ENCODE results near the gene SYNE2.
"Not testable (repeated sequence)": the region's sequence is repeated elsewhere in the genome, so short reads cannot be mapped to it uniquely, and the experiment has no call there.

Gene SYNE2

DNA sequence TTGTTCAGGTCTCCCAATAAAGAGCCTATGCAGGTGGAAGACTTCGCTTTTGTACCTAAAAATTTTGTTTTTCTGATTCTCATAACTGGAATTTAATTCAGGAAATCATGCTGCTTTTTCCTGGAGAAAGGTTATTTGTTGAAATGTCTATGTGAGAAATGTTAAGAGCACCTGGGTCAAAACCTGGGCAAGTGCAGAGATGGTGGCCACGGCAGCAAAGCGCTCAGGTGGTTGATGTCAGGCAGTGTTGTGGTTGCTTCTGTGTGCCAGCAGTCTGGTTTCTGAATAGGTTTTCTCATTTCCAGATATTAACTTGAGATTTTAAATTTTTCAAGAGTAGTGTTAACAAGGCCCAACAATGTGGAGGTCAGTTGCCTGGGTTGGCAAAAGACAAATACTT is 345.2 kb downstream of the SYNE2 start:
- DNase-seq, result no peak

DNA sequence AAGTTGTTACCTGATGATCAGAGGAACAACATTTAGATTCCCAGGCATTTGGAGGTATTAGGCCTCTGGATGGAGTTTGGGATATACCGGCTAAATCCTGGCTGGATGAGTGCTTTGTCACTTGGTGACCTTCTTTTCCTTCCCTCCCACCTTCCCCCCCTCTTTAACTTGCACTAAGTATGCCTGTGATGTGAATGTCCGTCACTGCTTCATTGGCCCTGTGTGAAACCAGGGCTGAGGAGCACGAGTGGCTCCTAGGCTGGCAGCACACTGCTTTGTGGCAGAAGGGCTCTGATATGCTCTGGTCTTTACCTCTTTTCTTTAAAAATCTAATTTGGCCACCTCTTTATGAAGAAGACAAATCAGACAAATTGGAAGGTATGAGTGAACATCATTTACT is 345.7 kb downstream of the SYNE2 start:
- DNase-seq, result no peak

DNA sequence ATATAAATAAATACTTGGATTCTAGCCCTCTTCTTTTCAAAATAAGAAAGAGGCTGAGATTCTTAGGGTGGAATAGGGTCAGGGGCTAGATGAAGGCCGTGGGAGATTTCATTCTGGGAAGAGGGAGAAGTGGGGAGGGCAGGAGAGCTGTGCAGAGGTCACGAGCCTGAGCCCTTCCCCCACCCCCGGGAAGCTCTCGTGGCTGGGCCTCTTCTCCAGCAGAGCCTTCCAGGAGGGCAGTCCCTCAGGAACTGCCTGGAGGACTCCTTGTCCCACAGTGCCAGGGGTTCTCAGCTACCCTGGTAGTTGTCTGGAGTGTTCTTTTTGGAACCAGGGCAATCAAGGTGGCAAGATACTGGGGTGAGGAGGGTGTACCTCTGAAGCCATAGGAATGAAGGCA is 347.4 kb downstream of the SYNE2 start:
- DNase-seq, result no peak

DNA sequence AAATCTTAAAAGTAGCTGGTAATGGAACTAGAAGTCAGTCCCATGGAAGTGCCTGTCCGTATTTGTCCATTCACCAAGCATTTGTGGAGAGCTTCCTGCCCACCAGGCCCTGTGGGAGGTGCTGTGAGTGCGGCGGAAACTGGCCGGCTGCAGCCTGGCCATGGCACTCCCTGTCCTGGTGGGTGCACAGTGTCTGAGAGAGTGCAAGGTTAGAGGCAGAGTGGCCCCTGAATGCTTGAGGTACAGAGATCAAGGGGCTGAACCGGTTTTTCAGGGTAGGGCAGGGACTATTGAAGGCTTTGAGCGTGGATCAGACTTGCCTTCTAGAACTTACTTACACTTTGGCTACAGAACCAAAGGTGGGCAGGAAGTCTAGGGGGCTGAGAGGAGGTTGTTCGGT is 348.5 kb downstream of the SYNE2 start:
- DNase-seq, result no peak

DNA sequence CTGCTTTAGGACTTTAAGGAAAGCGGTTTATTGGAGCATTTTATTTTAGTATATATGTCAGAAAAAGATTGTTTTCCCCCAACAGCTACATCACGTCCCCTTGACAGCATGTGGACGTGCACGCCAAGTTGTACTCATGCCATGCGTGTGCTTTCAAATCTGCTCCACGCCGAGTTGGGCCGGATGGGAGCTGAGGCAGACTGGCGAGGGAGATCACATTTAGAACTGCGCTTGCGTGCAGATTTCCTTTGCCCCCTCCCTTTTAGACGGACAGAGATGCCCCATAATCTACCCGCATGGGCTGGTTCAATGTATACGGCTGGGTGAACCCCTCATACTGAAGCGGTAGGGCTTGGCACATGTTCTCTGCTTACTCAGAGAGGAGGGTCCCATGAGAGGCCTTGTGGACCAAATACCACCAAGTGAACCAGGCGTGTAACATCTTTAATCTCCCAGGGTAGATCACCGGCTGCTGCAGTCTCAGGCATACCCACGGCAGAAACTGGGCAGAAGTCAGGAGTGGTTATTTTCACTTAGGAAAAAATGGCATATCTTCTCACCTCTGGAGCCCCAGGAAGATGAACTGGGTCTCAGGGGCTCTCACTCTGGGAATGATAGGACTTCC is 349.2 kb downstream of the SYNE2 start:
- DNase-seq, result no peak

DNA sequence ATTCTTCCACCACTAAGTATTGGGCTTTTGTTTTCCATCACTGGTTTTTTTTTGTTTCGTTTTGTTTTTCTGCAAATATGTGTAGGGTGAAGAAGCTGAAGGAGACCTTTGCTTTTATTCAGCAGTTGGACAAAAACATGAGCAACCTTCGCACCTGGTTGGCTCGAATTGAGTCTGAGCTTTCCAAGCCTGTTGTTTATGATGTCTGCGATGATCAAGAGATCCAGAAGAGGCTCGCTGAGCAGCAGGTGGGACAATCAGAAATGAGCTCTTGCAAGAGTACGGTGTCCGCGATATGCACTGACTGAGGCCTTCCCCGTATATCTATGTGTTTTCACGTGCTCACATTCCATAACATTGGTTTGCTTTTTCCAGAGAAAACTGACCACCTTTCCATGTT is 349.9 kb downstream of the SYNE2 start:
- DNase-seq, result no peak

DNA sequence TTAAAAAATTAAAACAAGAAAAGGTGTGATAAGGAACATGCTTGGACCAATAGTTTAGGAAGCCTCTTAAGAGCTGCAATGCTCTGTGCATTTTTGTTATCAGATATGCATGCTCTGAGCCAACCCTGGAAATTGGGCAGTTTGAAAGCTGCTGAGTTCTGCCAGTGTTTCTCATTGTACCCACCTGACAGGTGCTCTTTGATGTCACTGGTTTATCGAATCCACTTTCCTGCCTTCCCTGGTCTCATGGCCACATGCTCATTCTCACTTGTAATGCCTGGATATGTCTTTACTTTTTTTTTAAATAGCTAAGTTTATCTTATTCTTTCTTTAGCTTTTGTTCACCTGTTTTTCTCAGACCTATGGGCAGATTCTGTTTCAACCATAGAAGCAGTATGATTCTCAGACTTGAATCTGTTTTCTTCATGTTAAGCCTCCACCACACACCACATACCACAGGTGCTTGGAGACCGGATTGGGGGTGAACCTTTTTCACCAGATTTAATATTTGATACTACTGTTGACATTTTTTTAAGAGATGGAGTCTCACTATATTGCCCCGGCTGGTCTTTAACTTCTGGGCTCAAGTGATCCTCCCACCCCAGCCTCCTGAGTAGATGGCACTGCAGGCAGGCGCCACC is 350.7 kb downstream of the SYNE2 start:
- DNase-seq, result no peak

DNA sequence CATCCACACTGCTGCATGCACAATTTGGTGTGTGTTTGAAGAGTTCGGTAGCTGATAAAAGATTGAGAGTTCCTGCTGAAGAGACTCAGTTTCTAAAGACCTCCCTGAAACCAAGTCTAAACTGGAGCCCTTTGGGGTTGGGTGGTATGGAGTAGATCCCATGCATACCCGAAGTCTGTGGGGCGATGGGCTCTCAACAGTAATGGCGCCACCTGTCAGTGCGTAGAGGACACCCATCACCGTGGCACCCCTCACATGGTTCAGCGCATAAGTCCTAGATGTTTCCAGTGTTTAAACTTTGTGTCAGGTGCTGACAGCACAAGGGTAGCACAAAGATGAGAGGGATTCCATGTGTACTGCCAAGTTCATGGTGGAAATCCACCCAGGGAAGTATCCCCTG is 355.5 kb downstream of the SYNE2 start:
- DNase-seq, result no peak

DNA sequence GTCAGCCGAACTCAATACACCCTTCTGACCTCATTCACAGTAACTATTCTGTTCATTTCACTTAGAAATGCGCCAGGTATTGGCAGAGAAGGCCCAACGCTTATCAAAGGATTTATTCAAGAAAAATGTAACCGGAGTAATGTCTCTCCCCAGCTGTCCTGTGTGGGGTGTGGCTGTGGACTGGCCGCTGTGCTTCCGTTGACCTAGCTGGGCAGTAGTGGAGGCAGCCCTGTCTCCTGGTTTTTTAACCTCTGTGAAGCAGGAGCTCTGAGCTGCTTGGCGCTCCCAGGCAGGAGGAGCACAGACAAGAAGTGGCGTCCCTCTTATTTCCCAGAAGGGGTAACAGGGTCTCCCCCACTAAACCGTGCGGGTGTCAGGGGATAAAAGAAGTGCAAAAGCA is 356.2 kb downstream of the SYNE2 start:
- no peak for DNase-seq

DNA sequence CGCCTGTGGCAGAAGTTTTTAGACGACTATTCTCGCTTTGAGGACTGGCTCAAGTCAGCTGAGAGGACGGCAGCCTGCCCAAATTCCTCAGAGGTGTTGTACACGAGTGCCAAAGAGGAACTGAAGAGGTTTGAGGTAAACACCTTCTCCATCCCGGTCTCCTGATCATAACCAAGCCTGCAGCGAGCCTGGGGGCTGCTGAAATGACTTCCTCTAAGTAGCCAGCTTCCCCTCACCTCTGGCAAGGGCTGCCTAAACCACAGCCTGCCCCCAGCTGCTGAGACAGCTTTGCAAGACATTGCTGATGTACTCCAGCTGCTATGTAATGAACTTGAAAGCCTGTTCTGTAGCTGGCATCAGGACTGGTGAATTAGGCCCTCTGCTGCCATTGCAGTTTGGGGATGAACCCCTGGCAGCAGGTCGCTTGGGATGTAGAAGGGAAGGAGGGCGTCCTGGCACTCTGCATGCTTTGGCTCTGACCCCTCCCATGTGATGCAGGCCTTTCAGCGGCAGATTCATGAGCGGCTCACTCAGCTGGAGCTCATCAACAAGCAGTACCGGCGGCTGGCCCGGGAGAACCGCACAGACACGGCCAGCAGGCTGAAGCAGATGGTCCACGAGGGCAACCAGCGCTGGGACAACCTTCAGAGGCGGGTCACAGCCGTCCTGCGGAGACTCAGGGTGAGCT is 356.8 kb downstream of the SYNE2 start:
- DNase-seq, result no peak

DNA sequence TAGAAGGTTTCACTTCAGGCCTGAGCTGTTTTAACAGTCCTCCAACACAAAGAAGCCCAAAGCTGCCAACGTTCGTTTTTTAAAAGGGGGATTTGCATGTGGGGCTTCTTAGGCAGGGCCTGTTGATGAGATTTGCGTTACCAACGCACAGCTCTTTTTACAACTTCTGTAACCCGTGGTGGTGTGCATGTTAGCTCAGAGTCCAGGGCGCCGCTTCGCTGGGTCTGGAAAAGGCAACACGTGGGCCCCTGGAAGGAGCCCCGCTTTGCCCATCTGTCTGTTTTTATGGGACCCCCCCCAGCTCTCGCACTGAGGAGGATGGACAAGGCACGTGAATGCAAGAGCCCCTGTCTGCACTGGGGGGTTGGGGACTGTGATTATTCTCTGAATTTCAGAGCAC is 357.4 kb downstream of the SYNE2 start:
- DNase-seq, result no peak

DNA sequence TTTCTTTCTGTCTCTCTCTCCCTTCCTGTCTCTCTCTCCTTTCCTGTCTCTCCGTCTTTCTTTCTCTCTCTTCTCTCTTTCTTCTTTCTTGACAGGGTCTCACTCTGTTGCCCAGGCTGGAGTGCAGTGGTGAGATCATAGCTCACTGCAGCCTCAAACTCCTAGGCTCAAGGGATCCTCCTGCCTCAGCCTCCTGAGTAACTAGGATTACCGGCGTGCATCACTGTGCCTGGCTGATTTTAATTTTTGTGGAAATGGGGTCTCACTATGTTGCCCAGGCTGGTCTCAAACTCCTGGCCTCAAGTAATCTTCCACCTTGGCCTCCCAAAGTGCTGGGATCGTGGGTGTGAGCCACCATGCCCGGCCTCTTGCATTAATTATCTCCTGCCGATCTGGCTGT is 358.1 kb downstream of the SYNE2 start:
- DNase-seq, result not testable (repeated sequence)

DNA sequence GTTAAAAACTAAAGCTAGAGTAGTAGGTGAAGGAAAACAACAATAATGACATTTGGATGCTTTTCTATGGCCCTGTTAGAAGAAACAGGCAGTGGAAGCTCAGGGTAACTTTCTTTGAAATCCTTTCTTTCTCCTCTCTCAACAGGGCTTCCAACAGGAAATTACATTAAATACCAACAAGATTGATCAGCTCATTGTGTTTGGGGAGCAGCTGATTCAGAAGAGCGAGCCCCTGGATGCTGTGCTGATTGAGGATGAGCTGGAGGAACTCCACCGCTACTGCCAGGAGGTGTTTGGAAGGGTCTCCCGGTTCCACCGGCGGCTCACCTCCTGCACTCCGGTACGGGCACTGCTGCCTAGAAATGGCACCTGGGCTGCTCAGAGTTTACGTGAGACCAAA is 359.9 kb downstream of the SYNE2 start:
- DNase-seq, result no peak

DNA sequence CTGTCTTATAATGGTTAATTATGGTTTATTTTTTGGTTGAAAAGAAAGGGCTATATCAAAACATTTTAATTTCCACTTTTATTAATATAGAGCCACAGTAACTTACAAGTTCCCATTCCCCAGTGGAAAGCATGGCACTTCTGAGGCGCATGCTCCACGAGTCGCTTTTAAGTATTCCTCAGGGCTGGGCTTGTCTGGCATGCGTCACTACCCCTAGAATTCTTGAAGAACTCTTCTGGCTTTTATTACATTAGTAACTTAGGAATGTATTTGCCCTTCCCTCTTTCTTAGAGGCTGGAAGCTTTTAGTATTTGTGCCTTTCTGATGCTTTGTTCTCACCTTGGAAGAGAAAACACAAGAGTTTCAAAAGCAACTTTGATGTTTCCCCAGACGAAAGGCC is 360.3 kb downstream of the SYNE2 start:
- DNase-seq, result no peak

DNA sequence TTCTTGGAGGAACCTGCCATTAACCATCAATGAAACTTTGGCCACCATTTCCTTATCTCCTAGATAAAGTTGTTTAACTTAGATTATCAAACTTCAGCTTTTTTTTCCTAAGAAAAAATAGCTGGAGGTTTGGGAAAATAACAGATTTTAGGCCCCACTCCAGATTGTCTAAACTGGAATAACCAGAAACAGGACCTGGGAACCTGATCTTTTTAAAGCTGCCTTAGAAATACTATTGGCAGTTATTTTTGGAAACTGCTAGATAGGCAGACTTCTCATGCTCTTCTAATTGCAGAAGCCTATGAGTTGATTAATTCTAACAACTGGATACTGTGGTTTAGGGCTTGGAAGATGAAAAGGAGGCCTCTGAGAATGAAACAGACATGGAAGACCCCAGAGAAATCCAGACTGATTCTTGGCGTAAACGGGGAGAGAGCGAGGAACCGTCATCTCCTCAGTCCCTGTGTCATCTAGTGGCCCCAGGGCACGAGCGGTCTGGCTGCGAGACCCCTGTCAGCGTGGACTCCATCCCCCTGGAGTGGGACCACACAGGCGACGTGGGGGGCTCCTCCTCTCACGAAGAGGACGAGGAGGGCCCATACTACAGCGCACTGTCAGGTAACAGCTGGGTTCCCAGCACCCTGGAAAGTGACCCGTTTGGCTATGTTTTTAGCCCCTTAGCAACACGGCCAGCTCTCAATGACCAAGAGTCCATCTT is 361.2 kb downstream of the SYNE2 start:
- DNase-seq, result no peak

DNA sequence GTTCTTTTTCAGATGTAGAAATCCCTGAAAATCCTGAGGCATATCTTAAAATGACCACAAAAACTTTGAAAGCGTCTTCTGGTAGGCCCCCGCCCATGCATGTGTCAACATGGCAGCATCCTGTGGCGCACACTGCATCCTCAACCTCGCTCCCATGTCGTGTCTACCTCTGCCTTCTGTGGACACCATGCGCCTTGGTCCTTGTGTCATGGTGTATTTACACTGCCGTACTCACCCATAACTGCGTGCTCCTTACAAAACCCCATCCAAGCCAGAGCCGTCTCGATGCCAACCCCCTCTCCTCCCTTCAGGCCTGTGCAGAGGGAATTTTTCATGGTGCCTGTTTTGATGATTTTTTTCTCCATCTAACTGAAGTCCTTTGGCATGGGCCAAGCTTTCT is 362.5 kb downstream of the SYNE2 start:
- no peak for DNase-seq

DNA sequence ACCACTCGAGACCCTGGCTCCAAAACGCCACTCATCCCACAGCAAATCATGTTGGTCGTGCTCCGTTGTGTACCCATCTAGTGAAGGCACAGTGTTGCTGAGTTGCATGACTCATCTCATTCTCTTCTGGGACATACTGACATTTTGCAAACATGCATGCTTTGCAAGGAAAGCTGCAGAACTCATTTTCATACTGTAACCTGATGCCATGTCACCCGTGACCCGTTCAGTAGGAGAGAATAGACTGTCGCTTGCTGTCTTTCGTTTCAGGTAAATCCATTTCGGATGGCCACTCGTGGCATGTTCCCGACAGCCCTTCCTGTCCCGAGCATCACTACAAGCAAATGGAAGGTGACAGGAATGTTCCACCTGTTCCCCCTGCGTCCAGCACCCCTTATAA is 363.2 kb downstream of the SYNE2 start:
- no peak for DNase-seq

DNA sequence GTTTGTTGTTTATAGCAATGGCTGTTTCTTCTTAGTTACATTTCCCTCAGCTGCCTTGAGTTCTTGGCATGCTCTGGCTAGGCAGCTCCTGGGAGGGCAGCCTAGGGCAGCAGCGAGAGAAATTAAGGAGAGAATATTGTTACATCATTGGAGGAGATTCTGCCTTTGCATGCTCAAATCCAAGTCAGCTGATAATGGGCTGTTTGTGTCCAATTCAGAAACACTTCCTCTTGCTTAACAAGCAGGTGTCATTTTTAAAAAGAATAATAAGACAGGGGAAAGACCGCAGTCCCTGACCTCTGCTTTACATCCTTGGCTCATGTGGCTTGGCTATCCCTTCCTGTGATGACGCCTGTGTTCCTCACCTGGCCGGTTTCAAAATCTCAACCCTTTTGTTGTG is 364.5 kb downstream of the SYNE2 start:
- no peak for DNase-seq

DNA sequence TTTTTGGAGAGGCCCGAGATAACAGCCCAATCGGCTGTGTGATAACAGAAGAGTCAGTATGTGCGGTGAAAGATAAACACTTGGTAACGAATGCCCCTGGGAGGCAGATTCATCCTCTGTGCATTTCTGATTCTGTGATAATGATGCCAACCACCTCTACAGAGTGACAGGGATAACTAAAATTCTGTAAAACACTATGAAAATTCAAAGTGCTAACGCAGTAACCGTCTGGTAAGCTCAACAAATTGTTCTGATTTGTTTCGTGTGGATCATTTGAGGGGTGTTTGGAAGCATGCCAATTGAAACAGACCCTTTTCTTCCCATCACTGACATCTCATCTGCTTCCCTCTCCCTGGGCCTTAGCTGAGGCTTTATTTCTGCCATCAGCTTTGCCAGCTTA is 365.0 kb downstream of the SYNE2 start:
- DNase-seq, result no peak

DNA sequence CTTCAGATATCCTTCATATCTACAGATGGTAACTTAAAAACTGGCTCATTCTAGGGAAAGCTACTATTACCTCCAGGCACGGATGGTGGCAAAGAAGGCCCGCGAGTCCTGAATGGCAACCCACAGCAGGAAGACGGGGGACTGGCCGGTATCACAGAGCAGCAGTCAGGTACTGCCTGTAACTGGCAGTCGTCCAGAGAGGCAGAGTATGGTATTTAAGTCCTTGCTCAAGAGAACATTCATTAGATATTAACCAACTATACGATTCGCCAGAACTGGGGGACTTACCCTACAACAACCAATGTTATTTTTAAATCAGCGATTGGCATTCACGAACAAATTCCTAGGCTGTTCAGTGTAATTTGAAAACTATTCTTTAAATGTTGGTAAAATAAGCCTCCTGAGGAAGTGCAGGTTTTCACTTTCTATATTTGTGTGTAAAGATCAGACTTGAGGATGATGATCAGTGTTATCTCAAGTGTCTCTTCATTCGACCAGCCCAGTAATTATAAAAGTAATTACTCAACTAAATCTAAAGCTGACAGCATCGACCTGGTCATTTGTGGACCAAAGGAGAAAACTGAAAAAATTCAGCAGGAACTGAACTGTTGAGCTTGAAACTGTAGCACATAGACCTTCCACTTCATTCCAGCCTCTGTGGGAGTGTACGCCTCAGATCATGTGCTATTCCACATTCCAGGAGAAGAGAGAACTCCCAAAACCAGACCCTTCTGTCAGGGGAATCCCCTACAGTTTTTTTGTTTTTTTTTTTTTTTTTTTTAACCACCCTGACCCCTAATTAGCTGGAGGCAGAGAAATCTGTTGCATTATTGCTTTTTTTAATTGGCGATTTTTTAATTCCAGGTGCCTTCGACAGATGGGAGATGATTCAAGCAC is 365.8 kb downstream of the SYNE2 start:
- DNase-seq, result no peak

DNA sequence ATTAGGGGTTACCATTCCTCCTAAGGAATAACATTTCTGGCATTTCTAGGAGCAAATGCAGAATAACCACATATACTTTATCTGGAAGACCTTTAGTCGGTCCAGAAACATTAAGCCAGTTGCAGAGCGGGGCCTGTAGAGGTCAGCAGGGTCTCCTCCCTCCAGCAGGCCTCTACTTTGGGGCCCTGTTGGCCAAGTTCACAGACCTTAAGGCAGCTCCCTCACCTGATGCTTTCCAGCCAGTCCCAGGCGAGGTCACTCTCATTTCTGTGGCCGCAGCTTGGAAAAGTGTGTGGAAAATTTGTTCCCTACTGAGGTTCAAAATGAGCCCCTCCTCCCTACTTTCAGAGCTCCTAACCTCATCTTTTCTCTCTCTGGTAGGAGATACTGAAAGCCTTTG is 367.3 kb downstream of the SYNE2 start:
- no peak for DNase-seq

DNA sequence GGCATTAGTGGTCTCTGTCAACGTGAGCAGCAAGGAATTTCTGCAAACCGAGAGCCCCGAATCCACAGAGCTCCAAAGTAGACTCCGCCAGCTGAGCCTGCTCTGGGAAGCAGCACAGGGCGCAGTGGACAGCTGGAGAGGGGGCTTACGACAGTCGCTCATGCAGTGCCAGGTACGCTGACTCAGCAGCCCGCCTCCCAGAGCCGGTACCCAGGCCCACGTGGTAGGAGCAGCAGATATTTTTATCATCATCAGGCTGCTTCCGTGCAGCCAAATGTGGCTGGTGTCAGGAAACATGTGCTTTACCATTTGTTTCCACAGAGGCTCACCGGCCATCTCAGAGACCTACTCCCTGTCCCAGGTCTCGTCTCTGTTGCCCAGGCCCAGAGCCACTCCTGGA is 367.7 kb downstream of the SYNE2 start:
- DNase-seq, result no peak

Data from stimulated activated naive CD4-positive, alpha-beta T cell (primary cell).